Trophoblast cell (in vitro differentiated cells and primary cell): ENCODE data around the gene MGP.

Source experiments
- DNase-seq, 2 donors: peaks; one replicate each; pipeline ENCODE4 v3.0.0-alpha.2; 2016
- H2AFZ ChIP-seq: 2 replicates; pipeline ENCODE4 v1.6.1; 2013; ENCODE audit warnings: low read length, moderate library complexity, mild to moderate bottlenecking; ENCODE audit not compliant: insufficient read depth, poor library complexity
- H2AK5ac ChIP-seq: 2 replicates; pipeline ENCODE4 v1.6.1; 2013; ENCODE audit warnings: mild to moderate bottlenecking, low read length
- H2BK120ac ChIP-seq: 2 replicates; pipeline ENCODE4 v1.6.1; 2013; ENCODE audit warnings: low read length, mild to moderate bottlenecking, moderate library complexity; ENCODE audit not compliant: insufficient read depth, poor library complexity
- H2BK12ac ChIP-seq: 2 replicates; pipeline ENCODE4 v1.6.1; 2013; ENCODE audit warnings: mild to moderate bottlenecking, low read length, moderate library complexity
- H2BK5ac ChIP-seq: 2 replicates; pipeline ENCODE4 v1.6.1; 2013; ENCODE audit warnings: low read length, low read depth, moderate library complexity, mild to moderate bottlenecking; ENCODE audit not compliant: poor library complexity
- H3K14ac ChIP-seq: 2 replicates; pipeline ENCODE4 v1.6.1; 2013; ENCODE audit warnings: mild to moderate bottlenecking, low read length
- H3K18ac ChIP-seq: 2 replicates; pipeline ENCODE4 v1.6.1; 2013; ENCODE audit warnings: mild to moderate bottlenecking, low read length
- H3K23ac ChIP-seq: 2 replicates; pipeline ENCODE4 v1.6.1; 2013; ENCODE audit warnings: low read length
- H3K27ac ChIP-seq: 2 replicates; pipeline ENCODE4 v1.5.1; 2013; ENCODE audit warnings: low read depth, mild to moderate bottlenecking, inconsistent platforms, low read length, moderate library complexity
- H3K27me3 ChIP-seq: 2 replicates; pipeline ENCODE4 v1.6.1; 2013; ENCODE audit warnings: inconsistent platforms, mild to moderate bottlenecking, low read length, moderate library complexity; ENCODE audit not compliant: insufficient read depth
- H3K36me3 ChIP-seq, 2 experiments: 1 replicate in 1 of 2; 2 replicates in 1 of 2; pipeline ENCODE4 v1.6.1; 2013; ENCODE audit warnings: low read length in 2 of 2, mild to moderate bottlenecking in 2 of 2, moderate library complexity in 1 of 2; ENCODE audit not compliant: insufficient read depth in 2 of 2, control insufficient read depth in 1 of 2
- H3K4ac ChIP-seq: 2 replicates; pipeline ENCODE4 v1.6.1; 2013; ENCODE audit warnings: low read depth, mild to moderate bottlenecking, low read length, moderate library complexity
- H3K4me1 ChIP-seq, 2 experiments: 1 replicate in 1 of 2; 2 replicates in 1 of 2; pipeline ENCODE4 v1.6.1; 2013; ENCODE audit warnings: low read length in 2 of 2, mild to moderate bottlenecking in 2 of 2, moderate library complexity in 1 of 2; ENCODE audit not compliant: insufficient read depth in 2 of 2, control insufficient read depth in 1 of 2
- H3K4me2 ChIP-seq: 2 replicates; pipeline ENCODE4 v1.6.1; 2013; ENCODE audit warnings: inconsistent platforms, mild to moderate bottlenecking, low read length, moderate library complexity
- H3K4me3 ChIP-seq: 2 replicates; pipeline ENCODE4 v1.5.1; 2013; ENCODE audit warnings: mild to moderate bottlenecking, low read depth, low read length, inconsistent platforms
- H3K79me1 ChIP-seq: one replicate; pipeline ENCODE4 v1.6.1; 2013; ENCODE audit warnings: low read length
- H3K79me2 ChIP-seq: 2 replicates; pipeline ENCODE4 v1.6.1; 2013; ENCODE audit warnings: low read length, mild to moderate bottlenecking; ENCODE audit not compliant: control insufficient read depth, insufficient read depth, poor library complexity
- H3K9ac ChIP-seq: 2 replicates; pipeline ENCODE4 v1.6.1; 2013; ENCODE audit warnings: mild to moderate bottlenecking, low read length
- H3K9me3 ChIP-seq: 2 replicates; pipeline ENCODE4 v1.6.1; 2013; ENCODE audit warnings: low read depth, mild to moderate bottlenecking, control low read depth, inconsistent platforms, low read length; ENCODE audit not compliant: insufficient read depth
- H4K12ac ChIP-seq: 2 replicates; pipeline ENCODE4 v1.6.1; 2013; ENCODE audit warnings: low read depth, mild to moderate bottlenecking, low read length, moderate library complexity
- H4K8ac ChIP-seq: 2 replicates; pipeline ENCODE4 v1.6.1; 2013; ENCODE audit warnings: low read depth, mild to moderate bottlenecking, low read length, moderate library complexity
- H4K91ac ChIP-seq: one replicate; pipeline ENCODE4 v1.6.1; 2013; ENCODE audit warnings: low read depth, mild to moderate bottlenecking, low read length, moderate library complexity
- WGBS: extraction: QIAGEN DNeasy Blood & Tissue Kit; methylation state at CpG from one replicate; pipeline ENCODE4 v1.1.7; 2013; ENCODE audit warnings: missing lambda C conversion rate; ENCODE audit not compliant: insufficient read length, insufficient coverage; ENCODE audit errors: extremely low coverage; 5-methylcytosine and 5-hydroxymethylcytosine counted together

Gene MGP

DNA sequence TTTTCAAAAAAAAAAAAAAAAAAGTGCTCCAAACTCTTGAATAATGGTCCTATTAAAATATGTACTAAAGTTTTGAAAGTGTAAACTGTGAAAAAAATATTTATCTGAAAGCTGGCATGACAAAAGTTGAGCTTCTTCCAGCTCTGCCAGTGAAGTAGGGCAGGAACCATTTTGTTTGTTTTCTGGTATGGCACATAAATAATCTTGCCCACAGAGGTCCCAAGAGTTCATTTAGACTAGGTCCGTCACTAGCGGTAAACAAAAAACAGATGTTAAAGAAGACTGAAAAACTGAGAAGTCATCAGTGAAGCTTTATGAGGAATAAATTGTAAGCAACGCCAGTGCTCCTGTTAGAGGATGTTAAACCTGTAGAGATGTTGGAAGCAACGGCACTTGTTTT is 45.7 kb upstream of the MGP start:
- peak overlapping the region; percentile 98 for H4K91ac ChIP-seq
- no peaks in the 10 kb centered on the region for H3K9me3 ChIP-seq
- no peak overlapping the region for H3K9ac ChIP-seq
- peak overlapping the region; percentile 84 for H3K27ac ChIP-seq
- H3K27me3 ChIP-seq, result no peaks in the 10 kb centered on the region
- H3K79me1 ChIP-seq, result peaks cover 32% of the 10 kb centered on the region
- H3K23ac ChIP-seq, result no peak overlapping the region
- no peak overlapping the region for H4K12ac ChIP-seq
- DNase-seq, result no peak
- peak overlapping the region; percentile 73 for H2BK12ac ChIP-seq
- H3K36me3 ChIP-seq, result no peaks in the 10 kb centered on the region
- H3K18ac ChIP-seq, result no peak overlapping the region
- H3K4me3 ChIP-seq, result no peak overlapping the region
- H2AK5ac ChIP-seq, result no peak overlapping the region
- H3K4me1 ChIP-seq, result peaks cover 15 to 19% of the 10 kb centered on the region in 2 experiments
- H3K4ac ChIP-seq, result no peak overlapping the region
- H3K4me2 ChIP-seq, result no peak overlapping the region
- WGBS, result no CpG with 5 or more reads among the region's 4 CpGs
- H4K8ac ChIP-seq, result no peak overlapping the region
- H2AFZ ChIP-seq, result peak overlapping the region; percentile 17
- H3K79me2 ChIP-seq, result peaks cover 1% of the 10 kb centered on the region
- H2BK120ac ChIP-seq, result peak overlapping the region; percentile 99
- H3K14ac ChIP-seq, result peak overlapping the region; percentile 14
- peak overlapping the region; percentile 93 for H2BK5ac ChIP-seq

DNA sequence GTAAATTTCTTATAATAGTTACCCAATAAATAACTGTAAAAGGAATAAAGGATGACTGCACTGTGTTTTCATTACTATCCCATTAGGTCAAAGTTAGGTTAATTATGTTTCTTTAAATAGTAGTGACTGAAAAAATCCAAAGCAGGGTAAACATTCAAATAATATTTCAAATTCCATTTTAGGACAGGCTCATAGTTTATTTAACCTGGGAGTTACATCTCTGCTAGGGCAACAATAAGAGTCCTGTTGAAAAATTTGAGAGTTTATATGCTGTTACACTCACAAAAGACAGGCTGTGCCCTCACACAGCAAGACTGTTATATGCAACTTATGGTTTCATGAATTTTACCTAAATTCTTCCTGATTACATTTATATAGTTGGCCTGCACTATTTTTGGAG is 44.6 kb upstream of the MGP start:
- no peak overlapping the region for H2AK5ac ChIP-seq
- no peak overlapping the region for H2BK5ac ChIP-seq
- no peaks in the 10 kb centered on the region for H3K9me3 ChIP-seq
- H3K27me3 ChIP-seq, result no peaks in the 10 kb centered on the region
- DNase-seq, result peak in 1 of 2 donors; percentile 71
- H3K18ac ChIP-seq, result no peak overlapping the region
- no peak overlapping the region for H3K14ac ChIP-seq
- no peak overlapping the region for H3K9ac ChIP-seq
- no peak overlapping the region for H4K12ac ChIP-seq
- no peak overlapping the region for H4K91ac ChIP-seq
- no peaks in the 10 kb centered on the region for H3K36me3 ChIP-seq
- H4K8ac ChIP-seq, result no peak overlapping the region
- H2BK12ac ChIP-seq, result no peak overlapping the region
- H3K23ac ChIP-seq, result no peak overlapping the region
- H2AFZ ChIP-seq, result no peak overlapping the region
- H3K79me2 ChIP-seq, result peaks cover 1% of the 10 kb centered on the region
- no peak overlapping the region for H2BK120ac ChIP-seq
- H3K4me3 ChIP-seq, result no peak overlapping the region
- no peak overlapping the region for H3K4me2 ChIP-seq
- peaks cover 9 to 13% of the 10 kb centered on the region in 2 experiments for H3K4me1 ChIP-seq
- H3K4ac ChIP-seq, result no peak overlapping the region
- H3K27ac ChIP-seq, result no peak overlapping the region
- peaks cover 24% of the 10 kb centered on the region for H3K79me1 ChIP-seq

GRCh38 chr12:14928931-14929330 is 43.3 kb upstream of the MGP start:
- peak overlapping the region; percentile 84 for H2BK5ac ChIP-seq
- H3K36me3 ChIP-seq, result no peaks in the 10 kb centered on the region
- peaks cover 1% of the 10 kb centered on the region for H3K79me2 ChIP-seq
- H3K18ac ChIP-seq, result no peak overlapping the region
- peak; percentile 93 to 100 for DNase-seq
- peaks cover 5 to 10% of the 10 kb centered on the region in 2 experiments for H3K4me1 ChIP-seq
- H3K4me3 ChIP-seq, result no peak overlapping the region
- no CpG with 5 or more reads among the region's 4 CpGs for WGBS
- peaks cover 20% of the 10 kb centered on the region for H3K79me1 ChIP-seq
- H3K14ac ChIP-seq, result peak overlapping the region; percentile 60
- H2AK5ac ChIP-seq, result no peak overlapping the region
- no peak overlapping the region for H4K8ac ChIP-seq
- H4K12ac ChIP-seq, result no peak overlapping the region
- no peak overlapping the region for H4K91ac ChIP-seq
- H3K9ac ChIP-seq, result peak overlapping the region; percentile 8
- H2BK12ac ChIP-seq, result no peak overlapping the region
- peak overlapping the region; percentile 86 for H2BK120ac ChIP-seq
- peak overlapping the region; percentile 27 for H3K4ac ChIP-seq
- peak overlapping the region; percentile 97 for H3K27ac ChIP-seq
- H2AFZ ChIP-seq, result no peak overlapping the region
- H3K23ac ChIP-seq, result no peak overlapping the region
- no peaks in the 10 kb centered on the region for H3K9me3 ChIP-seq
- peak overlapping the region; percentile 67 for H3K4me2 ChIP-seq
- no peaks in the 10 kb centered on the region for H3K27me3 ChIP-seq

GRCh38 chr12:14927267-14927666 is 41.6 kb upstream of the MGP start:
- H3K4me2 ChIP-seq, result peak overlapping the region; percentile 49
- H3K79me1 ChIP-seq, result peaks cover 18% of the 10 kb centered on the region
- H3K23ac ChIP-seq, result no peak overlapping the region
- H4K8ac ChIP-seq, result no peak overlapping the region
- no peak overlapping the region for H3K4me3 ChIP-seq
- no peaks in the 10 kb centered on the region for H3K36me3 ChIP-seq
- no peak for DNase-seq
- no peak overlapping the region for H3K18ac ChIP-seq
- peak overlapping the region; percentile 76 for H2BK120ac ChIP-seq
- H3K79me2 ChIP-seq, result peaks cover 1% of the 10 kb centered on the region
- H3K4ac ChIP-seq, result peak overlapping the region; percentile 79
- no peak overlapping the region for H2AFZ ChIP-seq
- no peak overlapping the region for H4K91ac ChIP-seq
- no peaks in the 10 kb centered on the region for H3K9me3 ChIP-seq
- no peak overlapping the region for H2BK5ac ChIP-seq
- H3K14ac ChIP-seq, result no peak overlapping the region
- H3K27ac ChIP-seq, result peak overlapping the region; percentile 81
- no peak overlapping the region for H2BK12ac ChIP-seq
- no peaks in the 10 kb centered on the region for H3K27me3 ChIP-seq
- H2AK5ac ChIP-seq, result no peak overlapping the region
- H4K12ac ChIP-seq, result no peak overlapping the region
- no peak overlapping the region for H3K9ac ChIP-seq
- WGBS, result no CpG with 5 or more reads among the region's 3 CpGs
- peaks cover 3 to 8% of the 10 kb centered on the region in 2 experiments for H3K4me1 ChIP-seq
